A673 (cell line): ENCODE data around the gene ZNF772.

Experiments used
- EZH2 ChIP-seq: fragments of 200-600 bp; sonication (generic); IDR thresholded peaks from 2 replicates; pipeline ENCODE4 v1.6.1; 2017; ENCODE audit warnings: borderline replicate concordance, low read depth, mild to moderate bottlenecking, mixed read lengths, antibody characterized with exemption, low read length; ENCODE audit not compliant: poor library complexity, severe bottlenecking
- TF ChIP-seq, protein P1 (sequence below): fragments of 300-800, 200-600 bp; sonication (generic); conservative IDR thresholded peaks from 2 replicates; pipeline ENCODE4 v1.5.1; 2017; ENCODE audit warnings: low read depth, mild to moderate bottlenecking, antibody characterized with exemption, low read length, moderate library complexity, mixed read lengths

DNA sequence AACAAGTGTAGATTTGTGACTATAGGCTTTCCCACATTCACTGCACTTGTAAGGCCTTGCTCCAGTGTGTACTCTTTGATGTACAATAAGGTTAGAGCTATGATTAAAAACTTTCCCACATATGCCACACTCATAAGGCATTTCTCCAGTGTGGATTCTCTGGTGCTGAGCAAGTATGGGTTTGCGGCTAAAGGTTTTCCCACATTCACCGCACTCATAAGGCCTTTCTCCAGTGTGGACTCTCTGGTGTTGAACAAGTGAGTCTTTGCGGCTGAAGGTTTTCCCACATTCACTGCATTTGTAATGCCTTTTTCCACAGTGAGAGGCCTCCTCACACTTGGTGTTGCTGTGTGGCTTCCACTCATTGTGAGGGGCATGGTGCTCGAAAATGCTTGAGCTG, 3.7 kb downstream of the ZNF772 start:
- TF ChIP-seq, protein P1, sequence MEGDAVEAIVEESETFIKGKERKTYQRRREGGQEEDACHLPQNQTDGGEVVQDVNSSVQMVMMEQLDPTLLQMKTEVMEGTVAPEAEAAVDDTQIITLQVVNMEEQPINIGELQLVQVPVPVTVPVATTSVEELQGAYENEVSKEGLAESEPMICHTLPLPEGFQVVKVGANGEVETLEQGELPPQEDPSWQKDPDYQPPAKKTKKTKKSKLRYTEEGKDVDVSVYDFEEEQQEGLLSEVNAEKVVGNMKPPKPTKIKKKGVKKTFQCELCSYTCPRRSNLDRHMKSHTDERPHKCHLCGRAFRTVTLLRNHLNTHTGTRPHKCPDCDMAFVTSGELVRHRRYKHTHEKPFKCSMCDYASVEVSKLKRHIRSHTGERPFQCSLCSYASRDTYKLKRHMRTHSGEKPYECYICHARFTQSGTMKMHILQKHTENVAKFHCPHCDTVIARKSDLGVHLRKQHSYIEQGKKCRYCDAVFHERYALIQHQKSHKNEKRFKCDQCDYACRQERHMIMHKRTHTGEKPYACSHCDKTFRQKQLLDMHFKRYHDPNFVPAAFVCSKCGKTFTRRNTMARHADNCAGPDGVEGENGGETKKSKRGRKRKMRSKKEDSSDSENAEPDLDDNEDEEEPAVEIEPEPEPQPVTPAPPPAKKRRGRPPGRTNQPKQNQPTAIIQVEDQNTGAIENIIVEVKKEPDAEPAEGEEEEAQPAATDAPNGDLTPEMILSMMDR = no peak
- TF ChIP-seq EZH2 = no peak
